ENCODE data around the gene HES2. TPM values are rescaled to one million over a fixed set of nuclear protein-coding genes. Genes with fewer than 3 reads are reported as not detected.

HES2 gene
- total and polyA plus RNA-seq, 9 of the 15 experiments (the other 6 are each of a cell fraction or from before 2014, with no cell fraction given), result 0.05 to 0.18 (median 0.07) TPM; not detected in 4

DNA sequence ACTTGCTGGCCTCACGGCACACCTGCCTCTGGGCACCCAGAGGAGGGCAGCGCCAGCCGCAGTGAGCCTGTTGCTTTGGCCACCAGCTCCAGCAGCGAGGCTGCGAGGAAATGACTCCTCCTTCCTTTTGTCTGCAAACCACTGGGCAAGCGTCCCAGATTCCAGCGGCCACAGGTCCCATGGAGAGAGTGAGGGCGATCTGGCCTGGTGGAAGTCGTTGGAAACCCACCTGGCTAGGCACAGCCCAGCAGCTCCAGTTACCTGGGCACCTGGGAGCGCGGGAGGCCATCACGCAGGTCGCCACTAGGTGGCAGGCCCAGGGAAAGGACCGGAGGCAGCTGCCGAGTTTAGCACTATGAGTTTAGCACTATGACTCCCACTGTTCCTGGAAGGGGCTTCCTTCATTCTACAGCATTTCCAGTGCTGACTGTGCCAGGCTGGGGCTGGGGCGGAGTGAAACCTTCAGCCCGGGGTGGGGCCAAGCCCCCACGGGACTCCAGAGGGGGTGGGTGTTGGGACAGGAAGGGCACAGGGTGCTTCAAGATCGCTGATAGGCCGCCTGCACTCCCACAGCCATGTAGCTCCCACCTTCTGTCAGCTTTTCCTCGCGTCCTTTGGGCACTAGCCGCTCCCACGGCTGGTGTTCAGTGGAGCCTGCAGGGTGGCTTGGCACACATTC is 3.7 kb upstream of the HES2 start (continued):
- TF ChIP-seq, protein P1, sequence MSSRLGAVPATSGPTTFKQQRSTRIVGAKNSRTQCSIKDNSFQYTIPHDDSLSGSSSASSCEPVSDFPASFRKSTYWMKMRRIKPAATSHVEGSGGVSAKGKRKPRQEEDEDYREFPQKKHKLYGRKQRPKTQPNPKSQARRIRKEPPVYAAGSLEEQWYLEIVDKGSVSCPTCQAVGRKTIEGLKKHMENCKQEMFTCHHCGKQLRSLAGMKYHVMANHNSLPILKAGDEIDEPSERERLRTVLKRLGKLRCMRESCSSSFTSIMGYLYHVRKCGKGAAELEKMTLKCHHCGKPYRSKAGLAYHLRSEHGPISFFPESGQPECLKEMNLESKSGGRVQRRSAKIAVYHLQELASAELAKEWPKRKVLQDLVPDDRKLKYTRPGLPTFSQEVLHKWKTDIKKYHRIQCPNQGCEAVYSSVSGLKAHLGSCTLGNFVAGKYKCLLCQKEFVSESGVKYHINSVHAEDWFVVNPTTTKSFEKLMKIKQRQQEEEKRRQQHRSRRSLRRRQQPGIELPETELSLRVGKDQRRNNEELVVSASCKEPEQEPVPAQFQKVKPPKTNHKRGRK (tag; IDR thresholded peaks at IDR 0.05), result no peak
- TF ChIP-seq MTA2 (IDR thresholded peaks at IDR 0.05; ENCODE audit: low read depth), result no peak
- TF ChIP-seq PCBP1 (IDR thresholded peaks at IDR 0.05; ENCODE audit: low read depth, low read length, poor library complexity, severe bottlenecking), result peak; percentile 25
- TF ChIP-seq, protein P2, sequence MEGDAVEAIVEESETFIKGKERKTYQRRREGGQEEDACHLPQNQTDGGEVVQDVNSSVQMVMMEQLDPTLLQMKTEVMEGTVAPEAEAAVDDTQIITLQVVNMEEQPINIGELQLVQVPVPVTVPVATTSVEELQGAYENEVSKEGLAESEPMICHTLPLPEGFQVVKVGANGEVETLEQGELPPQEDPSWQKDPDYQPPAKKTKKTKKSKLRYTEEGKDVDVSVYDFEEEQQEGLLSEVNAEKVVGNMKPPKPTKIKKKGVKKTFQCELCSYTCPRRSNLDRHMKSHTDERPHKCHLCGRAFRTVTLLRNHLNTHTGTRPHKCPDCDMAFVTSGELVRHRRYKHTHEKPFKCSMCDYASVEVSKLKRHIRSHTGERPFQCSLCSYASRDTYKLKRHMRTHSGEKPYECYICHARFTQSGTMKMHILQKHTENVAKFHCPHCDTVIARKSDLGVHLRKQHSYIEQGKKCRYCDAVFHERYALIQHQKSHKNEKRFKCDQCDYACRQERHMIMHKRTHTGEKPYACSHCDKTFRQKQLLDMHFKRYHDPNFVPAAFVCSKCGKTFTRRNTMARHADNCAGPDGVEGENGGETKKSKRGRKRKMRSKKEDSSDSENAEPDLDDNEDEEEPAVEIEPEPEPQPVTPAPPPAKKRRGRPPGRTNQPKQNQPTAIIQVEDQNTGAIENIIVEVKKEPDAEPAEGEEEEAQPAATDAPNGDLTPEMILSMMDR (IDR thresholded peaks at IDR 0.05 in 2 of 3, conservative IDR thresholded peaks at IDR 0.05 in 1 of 3; ENCODE audit: insufficient read depth in 2 of 3, low read depth in 1 of 3, low read length in 3 of 3), result peak; percentile 94 to 99 (median 96)
- peak; percentile 38; the same call in 1 of the 2 replicates for TF ChIP-seq DPF2 (IDR thresholded peaks at IDR 0.05)
- TF ChIP-seq TEAD4 (IDR thresholded peaks at IDR 0.05; ENCODE audit: low read length), result 0 out of 2 replicates have a peak, but pooled peaks have one; percentile 9
- TF ChIP-seq TEAD4 (CRISPR knock-in tag; IDR thresholded peaks at IDR 0.05; ENCODE audit: borderline replicate concordance), result no peak
- TF ChIP-seq CREM (IDR thresholded peaks at IDR 0.05; ENCODE audit: low read depth), result peak; percentile 54; the same call in 1 of the 2 replicates
- TF ChIP-seq GATAD2A (IDR thresholded peaks at IDR 0.05), result 0 out of 2 replicates have a peak, but pooled peaks have one; percentile 29
- TF ChIP-seq XRCC5 (IDR thresholded peaks at IDR 0.05; ENCODE audit: low read depth, low read length), result peak; percentile 91
- peak; percentile 13 to 37; a peak in 1 of 4 replicates for TF ChIP-seq NRF1 (conservative IDR thresholded peaks at IDR 0.05 in 1 of 2, IDR thresholded peaks at IDR 0.05 in 1 of 2)
- peak; percentile 20 for TF ChIP-seq ZFP36 (IDR thresholded peaks at IDR 0.05; ENCODE audit: low read depth, low read length, partially characterized antibody)
- TF ChIP-seq CREBBP (IDR thresholded peaks at IDR 0.05; ENCODE audit: low read depth, low read length), result no peak
- 0 out of 4 replicates have a peak, but pooled peaks of 1 of the 2 experiments have one; percentile 47 for TF ChIP-seq RCOR1 (IDR thresholded peaks at IDR 0.05; ENCODE audit: borderline replicate concordance in 1 of 2, low read depth in 2 of 2, low read length in 2 of 2)
- TF ChIP-seq ZBTB7A (IDR thresholded peaks at IDR 0.05; ENCODE audit: borderline replicate concordance, control insufficient read depth, low read depth, low read length), result 0 out of 2 replicates have a peak, but pooled peaks have one; percentile 24
- peak; percentile 33; the same call in 1 of the 2 replicates for TF ChIP-seq GABPB1 (CRISPR knock-in tag; IDR thresholded peaks at IDR 0.05)
- TF ChIP-seq, protein P3, sequence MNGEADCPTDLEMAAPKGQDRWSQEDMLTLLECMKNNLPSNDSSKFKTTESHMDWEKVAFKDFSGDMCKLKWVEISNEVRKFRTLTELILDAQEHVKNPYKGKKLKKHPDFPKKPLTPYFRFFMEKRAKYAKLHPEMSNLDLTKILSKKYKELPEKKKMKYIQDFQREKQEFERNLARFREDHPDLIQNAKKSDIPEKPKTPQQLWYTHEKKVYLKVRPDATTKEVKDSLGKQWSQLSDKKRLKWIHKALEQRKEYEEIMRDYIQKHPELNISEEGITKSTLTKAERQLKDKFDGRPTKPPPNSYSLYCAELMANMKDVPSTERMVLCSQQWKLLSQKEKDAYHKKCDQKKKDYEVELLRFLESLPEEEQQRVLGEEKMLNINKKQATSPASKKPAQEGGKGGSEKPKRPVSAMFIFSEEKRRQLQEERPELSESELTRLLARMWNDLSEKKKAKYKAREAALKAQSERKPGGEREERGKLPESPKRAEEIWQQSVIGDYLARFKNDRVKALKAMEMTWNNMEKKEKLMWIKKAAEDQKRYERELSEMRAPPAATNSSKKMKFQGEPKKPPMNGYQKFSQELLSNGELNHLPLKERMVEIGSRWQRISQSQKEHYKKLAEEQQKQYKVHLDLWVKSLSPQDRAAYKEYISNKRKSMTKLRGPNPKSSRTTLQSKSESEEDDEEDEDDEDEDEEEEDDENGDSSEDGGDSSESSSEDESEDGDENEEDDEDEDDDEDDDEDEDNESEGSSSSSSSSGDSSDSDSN (IDR thresholded peaks at IDR 0.05; ENCODE audit: borderline replicate concordance in 1 of 2, low read depth in 2 of 2, low read length in 2 of 2), result peak in 1 of 2 experiments; percentile 71; a peak in 2 of 4 replicates
- peak; percentile 63 for TF ChIP-seq SMC3 (conservative IDR thresholded peaks at IDR 0.05; ENCODE audit: insufficient read depth, low read depth, low read length)
- no peak for TF ChIP-seq RBM39 (optimal IDR thresholded peaks at IDR 0.05; ENCODE audit: low read depth, low read length)
- peak; percentile 11; the same call in 1 of the 2 replicates for TF ChIP-seq STAT5A (IDR thresholded peaks at IDR 0.05; ENCODE audit: borderline replicate concordance, low read length)
- peak; percentile 75; the same call in 1 of the 2 replicates for TF ChIP-seq CTBP1 (IDR thresholded peaks at IDR 0.05; ENCODE audit: borderline replicate concordance)
- TF ChIP-seq STAG1 (CRISPR knock-in tag; IDR thresholded peaks at IDR 0.05; ENCODE audit: borderline replicate concordance), result peak; percentile 54; the same call in 1 of the 2 replicates

Measured in K562 (cell line).